GM19397 (cell line): ENCODE results near the gene CTTNBP2.
A peak's percentile ranks its signal among the peaks of the same experiment; 100 is the strongest.
"Not testable (repeated sequence)": the region's sequence is repeated elsewhere in the genome, so short reads cannot be mapped to it uniquely, and the experiment has no call there.

Experiments
- ATAC-seq: cut with Tn5 transposase; IDR thresholded peaks from one replicate; pipeline ENCODE4 v1.9.1; 2021; ENCODE audit warnings: mild to moderate bottlenecking, moderate library complexity; ENCODE audit not compliant: unreplicated experiment

Gene CTTNBP2

DNA sequence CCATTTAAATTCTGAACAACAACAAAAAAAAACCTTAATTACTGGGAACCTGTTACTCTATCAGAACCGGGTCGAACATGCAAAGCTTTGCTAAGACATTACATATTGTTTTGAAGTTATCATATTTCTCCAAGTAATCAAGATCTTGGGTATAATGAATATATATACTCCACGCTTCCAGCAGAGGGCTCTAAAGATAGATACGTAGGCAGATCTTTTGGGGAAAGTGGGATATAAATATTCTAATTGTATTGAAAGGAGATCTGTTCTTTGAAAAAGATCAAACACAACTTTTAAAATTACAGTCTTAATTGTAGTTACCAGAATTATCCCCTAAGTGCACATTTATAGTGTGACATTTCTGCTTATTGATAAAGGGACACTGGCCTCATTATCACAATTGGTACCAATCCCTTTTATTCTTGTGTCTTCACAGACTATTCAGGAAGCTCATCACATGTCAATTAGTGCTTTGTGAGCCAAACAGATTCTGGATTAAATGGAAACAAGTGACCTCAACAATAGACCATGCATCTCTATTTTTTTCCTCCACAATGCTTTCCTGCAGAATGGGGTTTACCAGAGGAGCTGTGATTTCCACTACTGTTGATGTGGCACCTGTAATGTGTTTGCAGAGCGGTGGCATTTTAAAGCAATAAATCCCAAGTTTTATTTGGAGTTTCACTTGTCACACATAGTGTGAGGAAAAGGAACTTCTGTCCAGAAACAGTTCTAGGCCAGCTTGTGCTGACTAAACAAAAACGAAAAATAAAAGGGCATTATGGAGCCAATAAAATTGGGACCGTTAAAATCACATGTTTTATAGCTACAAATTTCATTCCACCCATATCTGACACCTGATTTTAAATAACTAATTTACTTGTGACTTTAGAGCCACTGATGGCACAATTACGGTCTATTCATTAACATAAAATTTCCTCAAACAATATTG lies 122.4 kb downstream of the CTTNBP2 start:
- ATAC-seq, result no peak

DNA sequence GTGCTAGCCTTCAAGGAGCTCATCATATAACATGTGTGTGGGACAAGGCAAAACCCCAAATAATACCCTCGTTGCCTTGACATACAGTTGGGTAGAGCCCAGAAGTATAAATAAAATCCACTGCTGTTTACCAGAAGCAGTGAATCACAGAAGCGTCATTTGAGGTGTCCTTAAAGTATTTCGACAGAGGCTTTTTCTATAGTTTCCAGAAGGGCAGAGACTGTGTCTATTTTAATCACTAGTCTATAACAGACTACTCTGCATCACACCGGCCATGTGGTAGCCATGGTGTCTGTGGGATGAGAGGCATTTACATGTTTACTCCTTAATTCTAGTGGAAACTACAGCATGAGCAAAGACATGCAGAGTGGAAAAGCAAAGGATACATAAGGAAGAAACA lies 131.3 kb downstream of the CTTNBP2 start:
- no peak for ATAC-seq

DNA sequence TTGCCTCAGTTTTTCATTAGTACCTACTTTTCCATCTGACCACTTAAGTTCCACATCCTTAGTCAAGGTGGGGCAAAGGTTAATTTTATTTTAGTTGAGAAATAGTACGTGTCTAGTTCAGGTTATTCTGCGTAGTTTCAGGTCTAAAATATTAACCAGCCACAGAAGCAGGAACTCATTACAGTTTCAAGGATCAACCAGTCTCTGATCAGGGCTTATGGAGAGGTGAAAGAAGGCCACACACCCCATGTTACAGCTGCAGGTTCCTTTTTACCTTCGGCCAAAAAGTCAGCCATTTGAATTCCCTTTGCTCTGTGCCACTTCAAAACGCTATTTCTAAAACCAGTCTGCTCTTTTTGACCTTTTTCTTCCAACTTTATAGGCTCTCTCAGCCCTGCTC lies 134.2 kb downstream of the CTTNBP2 start:
- ATAC-seq, result no peak

DNA sequence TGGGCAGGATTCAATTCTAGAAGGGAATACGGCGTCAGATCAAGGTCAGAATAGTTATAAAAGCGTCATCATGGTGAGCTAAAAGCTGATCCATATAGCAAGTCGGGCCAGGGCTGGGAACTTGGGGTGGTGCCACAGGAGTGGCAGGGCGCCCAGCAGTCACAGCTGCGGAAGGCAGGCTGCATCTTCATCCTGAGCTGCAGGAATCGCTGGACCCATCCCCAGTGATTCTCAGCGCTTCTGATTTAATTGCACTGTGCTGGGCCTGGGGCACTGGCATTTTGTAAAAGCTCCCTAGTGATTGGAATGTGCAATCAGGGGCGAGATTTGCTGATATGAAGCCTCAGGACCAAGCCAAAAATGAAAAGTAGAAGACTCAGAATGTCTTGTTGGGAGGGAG lies 135.3 kb downstream of the CTTNBP2 start:
- ATAC-seq, result no peak

DNA sequence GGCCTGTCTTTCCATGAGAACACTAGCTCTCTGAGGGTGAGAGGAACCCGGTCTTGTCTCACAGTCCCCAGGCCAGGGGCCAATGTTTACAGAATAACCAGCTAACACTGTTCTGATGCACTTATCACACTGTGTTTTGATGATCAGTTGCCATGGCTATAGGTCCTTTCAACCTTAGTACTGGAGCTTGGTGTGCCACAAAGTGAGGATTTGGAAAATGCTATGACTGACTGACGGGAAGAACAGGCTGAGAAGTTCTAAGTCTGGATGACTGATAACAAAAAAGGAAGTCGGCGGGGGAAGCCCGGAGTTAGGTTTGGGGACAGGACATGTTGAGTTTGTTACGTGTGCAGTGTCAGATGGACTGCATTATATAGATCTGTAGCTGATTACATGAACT lies 141.8 kb downstream of the CTTNBP2 start:
- peak; percentile 92 for ATAC-seq

DNA sequence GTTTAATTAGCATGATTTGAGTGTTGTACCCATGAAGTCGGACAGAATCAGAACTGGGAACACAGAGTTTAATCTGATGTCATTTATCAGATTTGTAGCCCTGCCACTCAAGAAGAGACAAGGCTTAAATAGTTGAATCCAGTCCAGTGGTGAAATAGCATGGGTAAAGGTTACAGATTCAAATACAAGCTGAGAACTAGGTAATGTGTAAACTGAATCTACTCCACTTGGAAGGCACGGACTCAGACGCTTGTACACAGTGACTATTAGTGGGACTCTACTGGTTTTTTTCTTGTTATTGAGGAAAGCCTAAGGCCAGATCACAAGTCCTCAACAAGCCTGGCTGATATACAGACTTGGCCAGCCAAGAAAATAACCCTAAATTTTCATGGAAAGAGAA lies 142.9 kb downstream of the CTTNBP2 start:
- no peak for ATAC-seq

DNA sequence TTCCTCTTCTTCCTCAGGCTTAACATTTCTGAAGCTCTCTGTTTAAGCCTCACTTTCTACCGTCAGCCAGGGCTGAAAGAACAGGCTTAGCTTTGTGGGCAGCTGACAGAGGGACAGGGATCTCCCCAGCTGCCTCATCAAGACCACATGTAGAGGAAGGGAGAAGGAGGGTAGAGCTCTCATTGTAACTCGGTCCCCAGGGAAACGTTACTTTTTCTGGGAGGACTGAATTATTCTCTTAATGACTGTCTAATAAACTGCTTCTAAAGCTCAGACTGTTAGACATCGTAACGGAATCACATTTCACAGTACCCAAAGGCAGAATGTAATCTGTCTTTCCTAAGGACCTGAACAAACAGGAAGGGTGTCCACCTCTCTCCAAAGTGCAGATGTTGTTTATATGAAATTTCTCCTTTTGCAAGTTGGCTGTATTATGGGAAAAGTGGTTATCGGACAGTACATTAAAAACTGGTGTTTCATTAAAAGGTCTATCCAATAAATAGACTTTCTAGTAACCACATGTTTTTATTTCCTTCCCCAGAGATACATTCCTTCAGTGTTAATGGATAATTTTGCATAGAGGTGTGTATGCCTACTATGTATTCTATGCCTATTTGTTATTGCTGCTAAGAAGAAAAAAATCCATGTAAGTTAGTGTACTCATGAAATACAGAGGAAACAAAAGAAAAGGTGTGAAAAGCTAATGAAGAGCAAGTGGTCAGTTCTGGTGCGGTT lies 144.2 kb downstream of the CTTNBP2 start:
- ATAC-seq, result no peak

DNA sequence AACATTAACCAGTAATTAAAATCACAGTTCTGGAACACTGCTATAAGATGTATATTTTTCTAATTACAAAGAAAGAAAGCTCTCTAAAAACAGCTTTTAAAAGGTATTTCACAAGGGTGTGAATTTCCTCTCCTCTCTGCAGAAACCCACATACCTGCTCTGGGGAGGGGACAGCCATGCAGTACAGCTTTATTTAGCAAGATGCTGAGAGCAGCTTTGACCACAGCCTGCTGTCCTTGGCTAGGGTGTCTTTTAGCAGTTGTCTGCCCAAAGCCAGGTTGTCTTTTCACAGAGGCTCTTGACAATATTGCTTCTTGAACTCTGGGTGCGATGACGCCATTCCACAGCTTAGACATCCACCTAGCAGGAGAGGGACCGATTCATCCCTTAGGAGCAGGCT lies 148.3 kb downstream of the CTTNBP2 start:
- ATAC-seq, result no peak

DNA sequence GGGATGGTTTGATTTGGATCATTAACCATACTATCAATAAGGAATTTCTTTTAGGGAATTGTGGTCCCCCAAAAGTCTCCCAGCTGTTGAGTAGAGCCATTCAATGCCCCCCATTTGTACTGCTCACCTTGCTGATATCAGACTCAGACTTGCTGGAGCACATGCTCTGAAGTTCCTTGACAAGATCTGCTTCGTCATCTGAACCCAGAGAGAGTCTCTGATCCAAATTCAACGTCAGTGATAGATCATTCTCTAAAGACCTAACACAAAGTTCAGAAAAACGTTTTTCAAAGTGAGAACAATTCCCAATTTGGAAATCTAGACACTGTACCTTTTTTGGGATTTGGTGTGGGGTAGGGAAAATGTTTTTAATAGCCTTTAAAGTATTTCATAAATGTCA lies 153.9 kb downstream of the CTTNBP2 start:
- ATAC-seq, result no peak

DNA sequence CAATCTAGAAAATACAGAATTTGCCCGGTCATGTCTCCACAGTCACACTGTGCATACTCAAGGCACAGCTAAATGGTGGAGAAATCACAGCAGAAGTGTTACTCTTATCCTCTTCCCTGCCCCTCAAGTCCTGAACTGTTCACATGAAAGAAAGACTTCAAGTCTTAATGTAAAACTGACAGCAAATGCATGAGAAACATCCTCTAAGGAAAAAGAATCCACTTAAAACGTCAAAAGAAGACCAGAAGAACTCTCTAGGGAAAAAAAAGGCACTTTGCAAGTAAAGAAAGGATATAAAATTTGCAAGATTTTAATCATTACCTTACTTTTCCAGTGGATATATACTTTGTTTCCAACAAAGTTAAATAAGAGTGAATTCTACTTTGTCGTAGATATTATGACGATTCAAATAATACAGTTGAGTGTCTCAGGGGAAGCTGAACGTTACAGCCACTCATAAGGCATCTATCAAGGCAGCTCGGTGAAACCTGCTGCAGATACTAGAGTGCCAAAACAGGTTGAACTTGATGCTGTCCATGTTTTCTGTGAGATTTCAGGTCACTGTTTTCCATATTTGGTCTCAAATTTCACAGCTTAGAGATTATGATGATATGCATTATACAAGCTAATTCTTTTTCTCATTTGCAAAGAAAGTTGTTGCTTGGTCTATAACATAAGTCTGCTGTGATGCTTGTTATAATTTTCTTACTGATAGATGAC lies 155.0 kb downstream of the CTTNBP2 start:
- no peak for ATAC-seq

DNA sequence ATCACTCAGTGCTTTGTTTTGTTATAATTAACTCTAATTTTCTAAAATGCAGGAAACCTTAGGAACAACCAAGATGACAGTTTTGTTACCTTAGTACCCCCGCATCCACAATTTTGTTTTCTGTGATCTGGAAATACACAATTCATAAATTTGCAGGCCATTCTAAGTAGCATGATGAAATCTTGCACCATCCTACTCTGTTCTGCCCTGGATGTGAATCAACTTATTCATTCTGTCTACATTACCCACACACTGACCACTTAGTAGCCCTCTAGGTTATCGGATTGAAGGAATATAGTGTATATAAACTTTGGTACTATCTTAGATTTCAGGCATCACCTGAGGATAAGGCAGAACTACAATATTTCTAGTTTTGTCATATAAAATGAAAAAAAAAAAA lies 155.9 kb downstream of the CTTNBP2 start:
- ATAC-seq, result no peak

DNA sequence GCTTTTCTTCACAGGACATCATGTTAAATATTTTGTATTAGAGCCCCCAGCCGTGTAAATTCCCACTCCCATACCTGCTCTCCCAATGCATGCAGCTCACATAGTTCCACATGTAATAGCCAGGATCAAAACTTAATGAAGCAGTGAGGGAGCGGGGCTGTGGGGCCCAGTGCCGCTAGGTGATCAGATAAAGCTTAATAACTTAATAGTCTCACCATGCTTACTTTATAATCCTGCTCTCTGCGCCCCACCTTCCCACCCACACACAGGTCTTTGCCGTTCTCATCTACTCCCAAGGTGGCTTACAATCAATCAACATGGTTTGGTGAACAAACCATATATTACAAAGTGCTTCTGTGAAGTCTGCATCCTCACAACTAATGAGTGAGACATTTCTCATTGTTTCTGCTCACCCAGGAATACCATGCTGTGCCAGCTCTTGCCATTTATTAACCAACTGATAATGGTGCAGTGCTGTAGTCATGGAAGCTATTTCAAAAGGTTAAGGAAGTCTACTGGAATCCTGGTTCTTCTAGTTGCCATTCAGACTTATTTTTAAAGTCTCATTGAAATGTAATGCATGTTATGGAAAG lies 156.4 kb downstream of the CTTNBP2 start:
- no peak for ATAC-seq

DNA sequence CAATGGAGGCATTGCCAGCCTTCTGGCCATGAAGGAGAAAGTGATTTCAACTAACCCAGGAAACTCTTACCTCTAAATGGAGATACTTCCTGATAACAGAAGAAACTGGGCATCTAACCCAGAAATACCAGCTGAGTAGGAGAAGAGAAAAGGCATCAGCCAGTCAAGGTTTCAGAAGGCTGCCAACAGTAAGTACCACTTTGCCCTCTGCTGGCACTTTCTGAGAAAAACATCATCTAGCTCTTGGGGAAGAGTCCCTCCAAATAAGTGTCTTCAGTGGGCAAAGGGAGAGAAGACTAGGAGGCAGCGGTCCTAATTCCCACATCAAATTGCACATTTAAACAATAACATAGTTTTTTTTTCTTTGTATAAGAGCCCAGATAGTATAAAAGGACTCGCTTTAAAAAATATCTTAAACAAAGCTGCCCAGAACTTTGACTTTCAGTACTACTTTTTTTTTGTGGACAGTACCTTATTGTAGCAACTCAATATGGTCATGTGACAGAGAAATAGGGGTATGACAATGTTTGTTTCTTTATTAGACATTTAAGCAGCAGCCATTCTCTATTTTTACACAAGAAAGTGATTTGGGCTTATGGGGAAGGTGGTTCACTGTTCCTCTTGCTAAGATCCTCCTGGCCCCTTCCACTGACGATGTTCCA lies 157.3 kb downstream of the CTTNBP2 start:
- ATAC-seq, result no peak

DNA sequence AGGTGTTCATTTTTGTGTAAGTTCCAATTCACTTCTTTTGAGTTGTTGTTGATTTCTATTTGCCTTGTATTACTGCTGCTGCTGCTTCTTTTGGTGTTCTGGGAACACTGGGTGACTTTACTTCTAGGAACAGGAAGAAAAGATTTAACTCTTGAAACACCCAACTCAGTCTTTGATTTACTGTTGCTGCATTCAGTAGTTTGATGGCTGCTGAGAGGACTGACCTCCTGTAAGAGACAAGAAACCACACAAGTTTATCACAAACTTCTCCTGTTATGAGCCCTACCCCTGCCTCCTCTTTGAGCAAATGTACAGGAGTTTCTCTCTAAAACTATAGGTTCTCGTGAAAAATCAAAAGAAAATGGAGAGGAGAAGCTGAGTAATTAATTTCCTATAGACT lies 161.7 kb downstream of the CTTNBP2 start:
- no peak for ATAC-seq

DNA sequence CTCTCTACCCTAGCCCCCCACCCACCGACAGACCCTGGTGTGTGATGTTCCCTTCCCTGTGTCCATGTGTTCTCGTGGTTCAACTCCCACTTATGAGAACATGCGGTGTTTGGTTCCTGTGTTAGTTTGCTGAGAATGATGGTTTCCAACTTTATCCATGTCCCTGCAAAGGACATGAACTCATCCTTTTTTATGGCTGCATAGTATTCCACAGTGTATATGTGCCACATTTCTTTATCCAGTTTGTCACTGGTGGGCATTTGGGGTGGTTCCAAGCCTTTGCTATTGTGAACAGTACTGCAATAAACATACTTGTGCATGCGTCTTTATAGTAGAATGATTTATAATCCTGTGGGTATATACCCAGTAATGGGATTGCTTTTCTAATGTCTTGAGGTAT lies 165.1 kb downstream of the CTTNBP2 start:
- not testable (repeated sequence) for ATAC-seq

DNA sequence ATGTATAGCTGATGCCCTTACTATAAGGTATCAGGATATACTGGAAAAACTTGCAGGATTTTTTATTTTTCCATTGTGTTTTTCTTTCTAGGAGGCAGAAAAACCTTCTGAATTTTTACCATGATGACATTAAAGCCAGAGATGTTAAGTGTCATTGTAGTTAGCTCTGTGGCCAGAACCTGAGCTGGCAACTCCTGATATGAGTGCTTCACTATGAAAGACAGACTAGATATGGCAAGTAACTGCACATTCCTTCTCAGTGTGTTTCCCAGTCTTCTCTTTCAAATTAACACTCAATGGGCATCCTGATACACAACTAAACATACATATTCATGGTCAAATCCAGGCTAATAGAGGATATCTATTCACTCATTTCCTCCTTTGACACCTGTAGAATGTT lies 166.2 kb downstream of the CTTNBP2 start:
- no peak for ATAC-seq

DNA sequence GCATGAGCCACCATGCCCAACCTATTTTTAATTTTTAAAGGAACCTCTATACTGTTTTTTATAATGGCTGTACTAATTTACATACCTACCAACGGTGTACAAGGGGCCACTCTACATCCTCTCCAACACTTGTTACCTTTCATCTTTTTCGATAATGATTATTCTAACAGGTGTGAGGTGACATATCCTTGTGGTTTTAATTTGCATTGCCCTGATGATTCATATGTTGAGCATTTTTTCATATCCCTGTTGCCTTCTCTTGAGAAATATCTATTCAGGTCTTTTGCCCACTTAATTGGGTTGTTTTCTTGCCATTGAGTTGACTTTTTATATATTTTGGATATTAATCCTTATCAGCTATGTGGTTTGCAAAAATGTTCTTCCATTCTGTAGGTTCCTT lies 167.0 kb downstream of the CTTNBP2 start:
- ATAC-seq, result no peak

DNA sequence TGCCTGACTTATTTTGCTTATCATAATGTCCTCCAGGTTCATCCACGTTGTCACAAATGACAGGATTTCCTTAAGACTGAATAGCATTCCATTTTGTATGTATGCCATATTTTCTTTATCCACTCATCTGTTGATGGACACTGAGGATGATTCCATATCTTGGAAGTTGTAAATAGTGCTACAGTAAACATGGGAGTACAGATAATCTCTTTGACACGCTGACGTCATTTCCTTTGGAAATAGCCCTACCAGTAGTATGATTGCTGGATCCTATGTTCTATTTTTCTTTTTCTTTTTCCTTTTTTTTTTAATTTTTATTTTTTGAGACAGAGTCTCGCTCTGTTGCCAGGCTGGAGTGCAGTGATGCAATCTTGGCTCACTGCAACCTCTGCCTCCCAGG lies 167.6 kb downstream of the CTTNBP2 start:
- no peak for ATAC-seq

DNA sequence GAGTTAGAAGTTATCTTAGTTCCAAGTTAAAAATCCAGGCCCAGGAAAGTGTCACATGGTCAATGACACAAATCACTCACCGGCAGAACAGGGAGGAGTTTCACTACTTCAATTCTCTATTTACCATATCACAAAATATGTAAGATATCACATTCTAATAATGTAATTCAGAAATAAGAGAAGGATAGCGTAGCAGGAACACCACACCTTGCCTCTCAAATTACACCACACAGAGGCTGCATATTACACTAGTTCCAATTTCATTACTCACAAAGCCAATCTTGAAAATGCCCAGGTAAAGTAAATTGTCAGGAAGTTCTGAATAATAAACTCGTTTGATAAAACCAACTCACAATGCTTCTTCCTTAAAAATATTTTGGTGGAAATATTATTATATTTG lies 169.2 kb downstream of the CTTNBP2 start:
- no peak for ATAC-seq

DNA sequence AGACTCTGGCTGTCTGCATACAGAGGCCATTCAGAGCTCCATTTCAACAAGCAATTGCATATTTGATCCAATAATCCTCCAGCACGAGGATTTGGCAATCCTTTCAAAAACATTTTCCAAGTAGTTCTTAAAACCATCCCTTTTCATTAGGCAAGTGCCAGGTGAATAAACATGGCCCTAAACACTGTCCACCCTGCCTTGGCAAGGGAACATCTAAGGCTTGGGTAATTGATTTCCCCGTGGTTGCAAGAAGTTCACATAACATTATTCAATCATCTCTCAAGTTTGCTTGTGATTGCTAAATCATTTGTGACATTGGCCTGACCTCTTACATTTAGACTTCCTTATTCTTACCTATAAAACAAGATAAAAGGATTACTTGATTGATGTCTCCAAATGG lies 175.2 kb downstream of the CTTNBP2 start:
- no peak for ATAC-seq

DNA sequence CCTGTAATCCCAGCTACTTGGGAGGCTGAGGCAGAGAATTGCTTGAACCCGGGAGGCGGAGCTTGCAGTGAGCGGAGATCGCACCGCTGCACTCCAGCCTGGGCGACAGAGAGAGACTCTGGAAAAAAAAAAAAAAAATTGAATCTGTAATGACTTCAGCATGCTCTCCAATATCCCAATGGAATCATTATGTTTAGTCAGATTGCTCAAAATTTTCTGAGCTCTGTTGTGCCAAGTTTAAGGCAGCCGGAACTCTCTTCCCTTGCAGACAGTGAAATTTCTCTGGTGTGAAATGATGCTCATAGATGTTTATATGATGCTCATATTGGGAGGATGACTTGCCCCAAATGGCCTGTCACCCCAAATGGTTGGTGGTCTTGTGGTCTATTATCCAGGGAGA lies 180.9 kb downstream of the CTTNBP2 start:
- no peak for ATAC-seq
